Measurements from ENCODE around the gene ATRX.
A peak's percentile ranks its signal among the peaks of the same experiment; 100 is the strongest.
"Not testable (repeated sequence)": the region's sequence is repeated elsewhere in the genome, so short reads cannot be mapped to it uniquely, and the experiment has no call there.

ATRX gene

GRCh38 chrX:77635373-77635772 lies 150.6 kb downstream of the ATRX start:
- no peak overlapping the region for H3K4me3 ChIP-seq (ENCODE audit: control insufficient read depth, low read depth, low read length)
- TF ChIP-seq CTCF (conservative IDR thresholded peaks at IDR 0.05; ENCODE audit: control insufficient read depth, insufficient read depth, low read depth, low read length): no peak
- DNase-seq (ENCODE audit: low read depth): no peak

DNA sequence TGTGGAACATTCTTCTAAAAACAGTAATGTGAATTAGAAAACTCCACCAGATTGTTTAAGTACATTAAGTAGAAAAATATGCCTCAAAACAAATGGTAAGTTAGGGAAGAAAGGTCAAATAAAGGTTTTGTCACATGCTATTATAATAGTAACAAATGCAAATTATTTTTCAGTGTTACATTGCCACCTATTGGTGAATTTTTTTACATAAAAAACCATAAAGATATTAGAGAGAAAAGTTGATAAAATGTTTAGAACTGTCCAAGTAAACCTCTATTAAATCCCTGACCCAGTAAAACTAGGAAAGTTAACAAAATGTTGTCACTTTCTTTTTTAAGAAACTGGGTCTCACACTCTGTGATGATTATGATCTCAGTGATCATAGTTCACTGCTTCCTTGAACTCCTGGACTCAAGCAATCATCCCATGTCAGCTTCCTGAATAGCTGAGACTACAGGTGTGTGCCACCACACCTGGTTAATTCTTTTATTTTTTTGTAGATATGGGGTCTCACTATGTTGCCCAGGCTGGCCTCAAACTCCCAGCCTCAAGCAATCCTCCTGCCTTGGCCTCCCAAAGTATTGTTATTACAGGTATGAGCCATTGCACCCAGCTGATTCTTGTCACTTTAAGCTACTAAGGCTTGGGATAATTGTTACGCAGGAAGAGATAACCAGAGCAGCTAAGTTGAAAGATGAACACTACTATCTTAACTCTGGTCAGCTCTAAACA lies 157.6 kb downstream of the ATRX start:
- TF ChIP-seq CTCF (conservative IDR thresholded peaks at IDR 0.05; ENCODE audit: control insufficient read depth, insufficient read depth, low read depth, low read length): no peak
- DNase-seq (ENCODE audit: low read depth): peak; percentile 2
- H3K4me3 ChIP-seq (ENCODE audit: control insufficient read depth, low read depth, low read length): no peak overlapping the region

- no peak overlapping the region for H3K4me3 ChIP-seq (ENCODE audit: control insufficient read depth, low read depth, low read length)
- TF ChIP-seq CTCF (conservative IDR thresholded peaks at IDR 0.05; ENCODE audit: control insufficient read depth, insufficient read depth, low read depth, low read length): no peak
- no peak for DNase-seq (ENCODE audit: low read depth)
Observed at GRCh38 chrX:77622672-77623071, 163.3 kb downstream of the ATRX start.

DNA sequence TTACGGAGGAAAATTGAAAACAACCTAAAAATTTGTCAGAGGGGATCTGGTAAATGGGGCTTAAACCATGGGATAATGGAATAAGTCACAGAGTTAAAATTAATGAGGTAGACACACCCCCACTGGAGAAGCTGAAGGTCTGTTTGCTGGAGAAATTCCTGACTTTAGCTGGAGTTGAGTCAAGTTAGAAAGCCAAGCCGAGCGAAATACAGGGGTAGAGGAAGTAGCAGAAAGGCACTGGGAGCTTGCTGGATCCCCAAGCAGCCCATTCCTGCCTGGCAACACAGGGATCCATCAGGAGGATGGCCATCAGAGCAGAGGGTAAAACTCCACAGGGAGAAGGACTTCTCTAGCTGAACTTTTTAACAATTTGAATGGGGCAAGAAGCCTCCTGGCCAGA lies 163.8 kb downstream of the ATRX start:
- peak; percentile 1 for DNase-seq (ENCODE audit: low read depth)
- no peak overlapping the region for H3K4me3 ChIP-seq (ENCODE audit: control insufficient read depth, low read depth, low read length)
- TF ChIP-seq CTCF (conservative IDR thresholded peaks at IDR 0.05; ENCODE audit: control insufficient read depth, insufficient read depth, low read depth, low read length): no peak

GRCh38 chrX:77621453-77621852 lies 164.6 kb downstream of the ATRX start:
- not testable (repeated sequence) for H3K4me3 ChIP-seq (ENCODE audit: control insufficient read depth, low read depth, low read length); DNase-seq (ENCODE audit: low read depth)

- no peak overlapping the region for H3K4me3 ChIP-seq (ENCODE audit: control insufficient read depth, low read depth, low read length)
- DNase-seq (ENCODE audit: low read depth): no peak
- TF ChIP-seq CTCF (conservative IDR thresholded peaks at IDR 0.05; ENCODE audit: control insufficient read depth, insufficient read depth, low read depth, low read length): no peak
Observed at GRCh38 chrX:77617206-77617605, 168.8 kb downstream of the ATRX start.

DNA sequence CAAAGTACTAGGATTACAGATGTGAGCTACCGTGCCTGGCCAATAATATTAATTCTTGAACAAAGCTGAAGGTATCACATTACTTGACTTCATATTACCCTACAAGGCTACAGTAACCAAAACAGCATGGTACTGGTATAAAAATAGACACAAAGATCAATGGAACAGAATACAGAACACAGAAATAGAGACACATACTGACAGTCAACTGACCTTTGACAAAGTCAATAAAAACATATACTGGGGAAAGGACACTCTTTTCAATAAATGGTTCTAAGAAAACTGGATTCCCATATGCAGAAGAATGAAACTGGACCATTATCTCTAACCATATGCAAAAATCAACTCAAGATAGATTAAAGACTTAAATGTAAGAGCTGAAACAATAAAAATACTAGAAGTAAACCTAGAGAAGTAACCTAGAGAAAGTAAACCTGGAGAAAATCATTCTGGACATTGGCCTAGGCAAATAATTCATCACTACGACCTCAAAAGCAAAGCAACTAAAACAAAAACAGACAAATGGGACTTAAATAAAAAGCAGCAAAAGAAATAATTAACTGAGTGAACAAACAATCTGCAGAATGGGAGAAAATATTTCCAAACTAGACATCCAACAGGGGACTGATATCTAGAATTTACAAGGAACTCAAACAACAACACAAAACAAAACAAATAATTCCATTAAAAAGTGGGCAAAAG lies 182.2 kb downstream of the ATRX start:
- TF ChIP-seq CTCF (conservative IDR thresholded peaks at IDR 0.05; ENCODE audit: control insufficient read depth, insufficient read depth, low read depth, low read length): no peak
- no peak for DNase-seq (ENCODE audit: low read depth)
- H3K4me3 ChIP-seq (ENCODE audit: control insufficient read depth, low read depth, low read length): no peak overlapping the region
